NCI-H146 (cell line): ENCODE results near the gene SRSF7.
"Not testable (repeated sequence)": the region's sequence is repeated elsewhere in the genome, so short reads cannot be mapped to it uniquely, and the experiment has no call there.

Experiments used
- DNase-seq: peaks from one replicate; lab custom pipeline; 2025; lab: John Stamatoyannopoulos, UW

Gene SRSF7

GRCh38 chr2:38754049-38754448 lies 2.9 kb upstream of the SRSF7 start:
- no peak for DNase-seq

DNA sequence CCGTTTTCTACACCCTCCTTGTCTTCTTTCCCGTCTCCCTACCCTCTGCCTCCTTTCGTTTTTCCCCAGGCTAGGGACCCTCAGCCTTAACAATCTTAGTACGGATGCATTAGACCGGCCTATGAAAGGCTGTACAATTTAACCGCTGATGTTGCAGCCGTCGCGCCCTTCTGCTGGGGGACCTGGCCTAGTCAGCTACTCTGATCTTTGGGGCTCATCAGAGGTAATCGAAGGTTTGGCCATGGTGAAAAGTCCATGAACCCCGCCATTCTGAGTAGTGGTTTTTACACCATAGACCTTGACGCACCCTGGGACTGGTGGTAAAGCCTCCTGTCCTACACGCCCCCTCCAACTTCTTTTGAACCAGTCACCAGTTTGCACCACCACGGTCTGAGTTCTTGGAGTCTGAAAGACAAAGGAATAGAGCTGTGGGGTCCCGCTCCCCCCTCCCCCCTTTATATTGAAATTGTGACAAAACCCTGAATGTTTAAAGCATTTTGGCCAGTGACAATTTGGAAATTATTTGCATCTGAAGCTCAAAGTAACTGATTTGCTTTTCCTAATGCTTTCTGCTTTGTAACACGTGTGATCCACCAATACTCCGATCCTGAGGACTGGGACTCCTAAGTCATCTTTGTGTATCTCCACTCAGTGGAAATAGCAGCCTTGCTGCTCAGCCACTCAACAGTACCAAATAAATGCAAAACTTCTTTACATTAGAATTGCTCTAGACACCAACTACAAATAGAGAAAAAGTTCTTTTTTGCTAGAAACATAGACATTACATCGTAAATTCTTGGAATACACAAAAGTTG lies 642 bp upstream of the SRSF7 start:
- peak; percentile 62 for DNase-seq

DNA sequence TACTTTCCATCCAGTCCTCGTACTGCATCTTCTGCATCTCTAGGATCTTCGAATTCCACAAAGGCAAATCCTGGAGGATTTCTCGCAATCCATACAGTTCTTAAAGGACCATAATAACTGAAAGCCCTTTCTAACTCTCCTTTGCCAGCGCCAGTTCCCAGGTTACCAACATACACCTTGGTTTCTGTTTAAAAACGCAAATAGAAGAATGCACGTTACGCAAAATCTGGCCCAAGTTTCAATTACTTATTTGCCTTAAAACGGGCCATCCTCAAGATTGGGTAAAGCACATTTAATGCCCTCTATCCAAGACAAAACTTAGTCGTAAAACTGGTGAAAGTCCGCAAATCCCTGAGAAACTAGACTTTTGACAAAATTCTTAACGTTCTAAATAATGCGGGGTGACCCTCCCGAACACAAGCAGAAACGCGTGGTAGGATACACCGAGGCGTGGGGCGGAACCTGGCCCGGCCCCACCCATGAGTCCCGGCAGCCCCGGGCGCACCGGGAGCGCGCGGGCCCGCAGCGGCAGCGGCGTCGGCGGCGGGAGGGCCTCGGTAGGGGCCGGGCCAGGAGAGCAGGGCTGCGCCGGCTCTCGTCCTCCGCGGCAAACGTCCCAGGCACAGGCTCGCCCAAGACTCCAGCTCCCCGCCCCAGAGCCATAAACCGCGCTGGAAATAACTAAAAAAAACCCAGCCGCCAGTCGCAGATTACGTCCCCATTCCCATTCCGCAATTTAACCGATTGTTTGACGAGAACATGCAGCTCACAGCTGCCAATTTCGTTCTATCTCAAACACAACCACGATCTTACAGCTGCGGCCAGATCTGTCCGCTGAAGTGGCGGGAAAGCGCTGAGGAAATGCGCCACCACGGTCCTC lies 910 bp downstream of the SRSF7 start:
- DNase-seq, result peak; percentile 56

DNA sequence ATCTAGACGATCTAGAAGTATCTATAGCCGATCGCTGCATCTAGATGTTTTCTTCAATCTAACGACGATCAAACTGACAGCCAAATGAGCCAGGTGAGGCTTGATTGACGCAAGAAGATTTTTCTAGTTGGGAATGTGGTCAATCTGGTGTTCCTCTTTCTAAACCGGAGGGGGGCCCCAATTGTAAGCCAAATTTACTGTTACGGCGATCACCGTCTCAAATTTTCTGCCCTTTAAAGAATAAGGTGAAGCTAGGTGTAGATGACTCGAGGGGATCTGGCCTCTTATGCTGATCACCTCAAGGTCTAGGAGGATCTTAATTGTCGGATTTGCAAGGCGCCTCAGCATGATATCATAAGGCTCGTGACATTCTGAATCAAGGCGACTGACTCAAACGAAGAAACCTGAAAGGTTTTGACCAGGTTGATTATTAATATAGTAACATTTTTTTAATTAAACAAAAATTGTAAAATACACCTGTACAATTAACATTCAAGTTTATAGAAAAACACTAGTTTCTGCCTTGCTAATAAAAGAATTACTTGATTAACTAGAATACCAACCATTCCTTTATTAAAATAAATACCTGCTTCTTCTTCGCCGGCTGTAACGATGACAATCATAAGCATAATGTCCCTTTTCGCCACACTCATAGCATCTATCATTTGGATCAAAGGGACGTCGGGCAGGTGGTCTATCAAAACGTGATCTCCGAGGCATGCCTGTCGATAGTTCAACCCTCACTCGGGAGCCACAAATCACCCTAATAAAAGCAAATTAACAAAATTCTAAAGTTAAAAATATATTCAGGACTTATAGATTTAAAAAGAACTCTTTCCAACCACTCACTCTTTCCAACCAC lies 2.0 kb downstream of the SRSF7 start:
- DNase-seq, result no peak

DNA sequence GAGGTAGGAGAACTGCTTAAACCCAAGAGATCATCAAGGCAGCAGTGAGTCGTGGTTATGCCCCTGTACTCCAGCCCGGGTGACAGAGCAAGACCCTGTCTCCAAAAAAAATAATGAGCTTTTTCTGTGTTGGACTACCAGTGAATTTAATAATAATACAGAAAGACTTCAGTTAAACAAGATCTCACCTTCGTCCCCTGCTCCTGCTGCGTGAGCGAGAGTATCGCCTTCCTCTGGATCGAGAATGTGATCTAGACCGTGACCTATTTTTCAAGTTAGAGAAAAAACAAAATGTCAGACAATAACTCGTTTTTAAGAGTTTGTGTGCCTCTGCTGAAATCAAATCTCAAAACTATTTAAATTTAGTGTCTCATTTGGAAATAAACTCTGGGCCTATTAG lies 2.8 kb downstream of the SRSF7 start:
- DNase-seq, result no peak

DNA sequence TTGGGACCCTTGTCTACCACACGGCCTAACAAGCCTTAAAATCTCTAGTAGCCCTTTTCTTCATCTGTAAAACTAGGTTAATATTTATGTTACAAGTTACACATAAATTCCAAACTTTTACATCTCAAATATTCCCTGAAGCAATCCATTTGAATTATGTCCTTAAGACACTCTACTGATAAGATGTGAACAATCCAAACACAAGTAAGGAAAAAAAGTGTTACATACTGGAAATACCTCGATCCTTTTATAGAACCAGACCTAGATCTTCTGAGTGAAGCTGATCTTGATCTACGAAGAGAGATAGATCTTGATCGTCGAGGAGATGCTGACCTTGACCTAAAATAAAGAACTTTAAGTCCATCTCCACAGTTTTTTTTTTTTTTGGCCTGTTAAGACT lies 3.3 kb downstream of the SRSF7 start:
- no peak for DNase-seq

GRCh38 chr2:38747007-38747424 lies 4.1 kb downstream of the SRSF7 start:
- DNase-seq, result no peak

- DNase-seq, result no peak
These were observed 5.9 kb downstream of the SRSF7 start for GRCh38 chr2:38745267-38745666.

DNA sequence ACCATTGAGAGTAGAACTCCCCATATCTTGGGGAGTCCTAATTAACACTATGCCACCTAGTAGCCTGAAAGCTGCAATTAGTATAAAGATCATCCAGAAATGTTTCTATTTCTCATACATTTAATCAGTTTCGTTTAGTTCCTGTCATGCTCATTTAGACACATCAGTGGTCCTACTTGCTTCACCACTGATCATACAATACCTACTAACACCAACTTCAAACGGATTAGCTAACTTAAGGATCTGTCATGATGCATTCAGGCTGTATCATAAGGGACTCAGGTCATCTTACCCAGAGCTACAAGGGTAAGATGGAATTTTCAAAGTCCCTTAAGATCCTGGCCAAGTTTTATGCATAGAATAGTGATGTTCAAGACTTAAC lies 6.8 kb downstream of the SRSF7 start:
- no peak for DNase-seq

DNA sequence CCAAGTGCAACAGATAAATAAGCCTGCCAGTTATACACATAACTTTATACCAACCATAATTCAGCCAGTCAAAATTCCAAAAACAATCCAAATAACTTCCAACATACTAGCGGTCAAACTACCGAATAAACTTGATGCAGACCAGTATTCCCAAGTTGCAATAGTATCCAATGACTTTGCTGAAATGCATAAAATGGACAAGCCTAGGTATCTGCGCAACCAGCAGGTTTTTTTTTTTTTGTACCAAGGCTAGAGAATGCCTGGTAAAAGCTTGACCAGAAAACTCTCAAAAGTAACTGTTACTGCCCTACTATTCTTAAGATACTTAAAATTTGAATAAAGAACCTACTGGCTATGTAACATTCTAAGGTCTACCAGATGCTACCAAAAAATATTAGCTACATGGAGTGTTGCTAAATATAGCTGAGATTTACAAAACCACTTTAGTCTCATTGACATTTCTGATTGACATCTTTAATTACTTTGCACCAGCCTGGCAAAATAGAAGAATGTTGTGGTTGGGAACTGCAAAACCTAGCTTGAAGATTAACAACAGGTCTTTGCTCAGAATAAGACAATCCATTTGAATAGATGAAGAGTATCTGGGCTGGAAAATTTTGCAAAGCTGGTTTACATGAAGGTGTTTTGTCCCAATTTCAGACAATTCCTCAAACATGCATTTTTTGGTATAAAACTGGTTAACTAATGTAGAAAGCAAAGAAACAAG lies 7.3 kb downstream of the SRSF7 start:
- DNase-seq, result no peak

DNA sequence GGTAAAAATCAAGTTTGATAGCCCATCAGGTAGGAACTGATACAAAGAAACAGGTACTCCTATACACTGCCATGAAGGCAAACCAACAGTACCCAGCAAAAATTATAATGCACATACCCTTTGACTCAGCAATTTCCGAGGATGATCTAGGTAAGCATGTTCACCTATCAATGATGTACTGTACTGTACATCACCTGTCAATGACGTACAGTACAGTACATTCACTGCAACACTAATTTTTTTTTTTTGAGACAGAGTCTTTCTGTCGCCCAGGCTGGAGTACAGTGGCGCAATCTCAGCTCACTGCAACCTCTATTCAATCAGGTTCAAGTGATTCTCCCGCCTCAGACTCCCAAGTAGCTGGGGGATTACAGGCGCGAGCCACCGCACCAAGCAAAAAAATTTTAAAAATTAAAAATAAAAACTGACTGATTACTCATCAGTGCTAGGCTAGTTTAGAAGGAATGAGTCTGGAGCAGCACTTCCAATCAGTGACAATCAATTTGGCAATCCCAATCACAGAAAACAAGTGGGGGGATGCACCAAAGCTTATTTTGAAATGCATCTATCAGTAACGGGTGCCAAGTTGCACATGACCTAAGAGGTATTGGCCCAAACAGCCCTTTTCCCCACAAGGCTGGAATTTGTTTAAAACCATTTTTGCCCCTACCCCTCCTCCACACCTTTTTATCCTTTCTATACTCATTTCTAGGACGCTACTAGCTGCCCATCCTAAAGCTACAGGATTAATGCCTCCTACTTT lies 8.2 kb downstream of the SRSF7 start:
- DNase-seq, result no peak

GRCh38 chr2:38740851-38741731 lies 10.1 kb downstream of the SRSF7 start:
- DNase-seq, result peak; percentile 35

DNA sequence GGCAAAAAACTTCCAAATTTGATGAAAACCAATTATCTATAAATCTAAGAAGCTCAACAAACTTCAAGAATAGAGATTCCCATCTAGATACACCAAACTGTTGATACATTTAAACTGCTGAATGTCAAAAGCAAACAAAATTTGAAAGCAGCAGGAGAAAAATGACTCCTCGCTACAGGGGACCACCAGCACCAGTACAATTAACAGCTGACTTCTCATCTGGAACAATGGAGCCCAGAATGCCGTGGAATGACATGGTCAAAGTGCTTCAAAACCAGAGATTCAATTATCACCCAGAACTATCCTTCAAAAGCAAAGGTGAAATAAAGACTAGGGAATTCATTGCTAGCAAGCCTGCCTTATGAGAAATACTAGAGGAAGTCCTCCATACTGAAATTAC lies 11.6 kb downstream of the SRSF7 start:
- DNase-seq, result no peak

DNA sequence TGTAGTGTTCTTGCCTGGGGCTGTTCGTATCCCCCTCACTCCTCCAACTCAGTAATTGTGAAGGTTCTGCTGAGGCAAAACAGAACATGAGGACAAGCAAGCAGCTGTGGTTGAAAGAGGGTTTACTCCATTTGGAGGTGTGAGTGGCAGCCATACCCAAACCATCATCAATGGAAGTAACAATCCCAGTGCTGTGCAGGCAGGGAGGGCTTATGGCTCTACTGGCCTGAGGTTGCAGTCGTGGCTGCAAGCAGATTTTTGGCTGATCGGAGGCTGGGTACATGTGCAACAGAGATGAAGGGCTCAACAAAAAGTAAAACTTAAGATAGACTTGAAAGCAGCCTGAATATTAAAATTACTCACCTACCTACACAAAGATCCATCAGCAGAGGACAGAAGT lies 13.2 kb downstream of the SRSF7 start:
- no peak for DNase-seq

GRCh38 chr2:38737000-38737698 lies 14.0 kb downstream of the SRSF7 start:
- DNase-seq, result not testable (repeated sequence)

- no peak for DNase-seq
These were observed 15.2 kb downstream of the SRSF7 start for GRCh38 chr2:38735999-38736320.

- no peak for DNase-seq
These were observed 16.7 kb downstream of the SRSF7 start for GRCh38 chr2:38734299-38735058.

- DNase-seq, result no peak
These were observed 17.7 kb downstream of the SRSF7 start for GRCh38 chr2:38733300-38733971.
